ENCODE results near the gene SMKR1.

SMKR1 gene

GRCh38 chr7:129466796-129467195 is 35.5 kb upstream of the SMKR1 start:
- Histone ChIP-seq H3K4me2 (ENCODE audit: low read length) (no peak overlapping the region), H3K36me3 (replicated peaks; ENCODE audit: low read depth, low read length) (no peaks in the 10 kb centered on the region), H2AFZ (ENCODE audit: low read depth, low read length) (no peak overlapping the region), H3K79me2 (ENCODE audit: low read length) (no peaks in the 10 kb centered on the region), H3K27ac (ENCODE audit: low read length) (no peak overlapping the region), H3K4me3 (ENCODE audit: low read length) (no peak overlapping the region), H3K9ac (ENCODE audit: low read length) (no peak overlapping the region), H3K27me3 (ENCODE audit: low read depth, low read length) (no peaks in the 10 kb centered on the region), H3K9me3 (ENCODE audit: insufficient read depth, low read length) (no peaks in the 10 kb centered on the region), H4K20me1 (ENCODE audit: insufficient read depth, low read length) (no peaks in the 10 kb centered on the region), H3K4me1 (ENCODE audit: low read length) (no peaks in the 10 kb centered on the region)
- TF ChIP-seq EZH2phosphoT487 (IDR thresholded peaks at IDR 0.05; ENCODE audit: low read depth) (no peak), CTCF (IDR thresholded peaks at IDR 0.05; ENCODE audit: low read depth, low read length) (no peak)

- H3K9me3 ChIP-seq (ENCODE audit: insufficient read depth, low read length): no peaks in the 10 kb centered on the region
- H3K27me3 ChIP-seq (ENCODE audit: low read depth, low read length): no peaks in the 10 kb centered on the region
- H3K27ac ChIP-seq (ENCODE audit: low read length): no peak overlapping the region
- peaks cover 4% of the 10 kb centered on the region for H3K4me1 ChIP-seq (ENCODE audit: low read length)
- H3K4me3 ChIP-seq (ENCODE audit: low read length): no peak overlapping the region
- H3K9ac ChIP-seq (ENCODE audit: low read length): no peak overlapping the region
- no peaks in the 10 kb centered on the region for H3K79me2 ChIP-seq (ENCODE audit: low read length)
- H3K4me2 ChIP-seq (ENCODE audit: low read length): no peak overlapping the region
- no peaks in the 10 kb centered on the region for H3K36me3 ChIP-seq (replicated peaks; ENCODE audit: low read depth, low read length)
- H2AFZ ChIP-seq (ENCODE audit: low read depth, low read length): no peak overlapping the region
- no peaks in the 10 kb centered on the region for H4K20me1 ChIP-seq (ENCODE audit: insufficient read depth, low read length)
- TF ChIP-seq CTCF (IDR thresholded peaks at IDR 0.05; ENCODE audit: low read depth, low read length): no peak
- no peak for TF ChIP-seq EZH2phosphoT487 (IDR thresholded peaks at IDR 0.05; ENCODE audit: low read depth)
Observed at GRCh38 chr7:129468087-129468486, 34.2 kb upstream of the SMKR1 start.

- TF ChIP-seq EZH2phosphoT487 (IDR thresholded peaks at IDR 0.05; ENCODE audit: low read depth) (no peak), CTCF (IDR thresholded peaks at IDR 0.05; ENCODE audit: low read depth, low read length) (no peak)
- Histone ChIP-seq H3K36me3 (replicated peaks; ENCODE audit: low read depth, low read length) (no peaks in the 10 kb centered on the region), H3K4me3 (ENCODE audit: low read length) (no peak overlapping the region), H3K79me2 (ENCODE audit: low read length) (no peaks in the 10 kb centered on the region), H3K27me3 (ENCODE audit: low read depth, low read length) (no peaks in the 10 kb centered on the region), H3K4me2 (ENCODE audit: low read length) (no peak overlapping the region), H3K27ac (ENCODE audit: low read length) (no peak overlapping the region), H4K20me1 (ENCODE audit: insufficient read depth, low read length) (no peaks in the 10 kb centered on the region), H3K9ac (ENCODE audit: low read length) (no peak overlapping the region), H3K9me3 (ENCODE audit: insufficient read depth, low read length) (no peaks in the 10 kb centered on the region), H2AFZ (ENCODE audit: low read depth, low read length) (no peak overlapping the region), H3K4me1 (ENCODE audit: low read length) (peaks cover 4% of the 10 kb centered on the region)
Observed at GRCh38 chr7:129468547-129468946, 33.8 kb upstream of the SMKR1 start.

- H3K27ac ChIP-seq (ENCODE audit: low read length): no peak overlapping the region
Observed at GRCh38 chr7:129469930-129470329, 32.4 kb upstream of the SMKR1 start.

More at GRCh38 chr7:129469930-129470329, 32.4 kb upstream of the SMKR1 start:
- Histone ChIP-seq H4K20me1 (ENCODE audit: insufficient read depth, low read length) (no peaks in the 10 kb centered on the region), H3K36me3 (replicated peaks; ENCODE audit: low read depth, low read length) (no peaks in the 10 kb centered on the region), H3K9ac (ENCODE audit: low read length) (no peak overlapping the region), H3K4me2 (ENCODE audit: low read length) (no peak overlapping the region), H2AFZ (ENCODE audit: low read depth, low read length) (no peak overlapping the region), H3K79me2 (ENCODE audit: low read length) (no peaks in the 10 kb centered on the region), H3K27me3 (ENCODE audit: low read depth, low read length) (no peaks in the 10 kb centered on the region), H3K4me3 (ENCODE audit: low read length) (no peak overlapping the region), H3K4me1 (ENCODE audit: low read length) (peaks cover 4% of the 10 kb centered on the region), H3K9me3 (ENCODE audit: insufficient read depth, low read length) (no peaks in the 10 kb centered on the region)
- TF ChIP-seq CTCF (IDR thresholded peaks at IDR 0.05; ENCODE audit: low read depth, low read length) (no peak), EZH2phosphoT487 (IDR thresholded peaks at IDR 0.05; ENCODE audit: low read depth) (no peak)

All from OCI-LY3 (cell line).